GM19035 (cell line): ENCODE measurements around the gene MTHFD1L.
"Not testable (repeated sequence)": the region's sequence is repeated elsewhere in the genome, so short reads cannot be mapped to it uniquely, and the experiment has no call there.

Experiments
- ATAC-seq: cut with Tn5 transposase; IDR thresholded peaks from one replicate; pipeline ENCODE4 v1.9.1; 2021; ENCODE audit not compliant: unreplicated experiment

MTHFD1L gene

GRCh38 chr6:151063842-151064647, 198.5 kb downstream of the MTHFD1L start:
- no peak for ATAC-seq

- ATAC-seq: no peak
Observed at GRCh38 chr6:151065027-151065815, 199.7 kb downstream of the MTHFD1L start.

- ATAC-seq: no peak
Observed at GRCh38 chr6:151067684-151068596, 202.4 kb downstream of the MTHFD1L start.

GRCh38 chr6:151068761-151069312, 203.3 kb downstream of the MTHFD1L start:
- no peak for ATAC-seq

DNA sequence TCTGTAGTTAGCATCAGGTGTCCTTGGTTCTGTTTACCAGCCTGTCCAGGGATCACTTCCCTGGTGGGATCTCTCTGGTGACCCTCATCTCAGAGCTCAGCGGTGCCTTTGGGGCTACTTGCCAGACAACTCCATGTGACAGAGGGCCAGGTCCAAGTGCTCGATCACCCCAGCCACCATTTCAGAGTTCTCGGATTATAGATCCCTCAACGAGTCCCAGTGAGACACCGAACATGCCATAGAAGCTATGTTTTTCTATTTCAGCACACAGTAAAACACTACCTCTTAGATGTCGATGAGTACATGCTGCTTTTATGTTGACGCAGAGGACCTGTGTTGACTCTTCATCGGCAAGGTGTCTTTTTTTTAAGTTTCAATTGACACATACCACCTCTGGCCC, 204.1 kb downstream of the MTHFD1L start:
- no peak for ATAC-seq

DNA sequence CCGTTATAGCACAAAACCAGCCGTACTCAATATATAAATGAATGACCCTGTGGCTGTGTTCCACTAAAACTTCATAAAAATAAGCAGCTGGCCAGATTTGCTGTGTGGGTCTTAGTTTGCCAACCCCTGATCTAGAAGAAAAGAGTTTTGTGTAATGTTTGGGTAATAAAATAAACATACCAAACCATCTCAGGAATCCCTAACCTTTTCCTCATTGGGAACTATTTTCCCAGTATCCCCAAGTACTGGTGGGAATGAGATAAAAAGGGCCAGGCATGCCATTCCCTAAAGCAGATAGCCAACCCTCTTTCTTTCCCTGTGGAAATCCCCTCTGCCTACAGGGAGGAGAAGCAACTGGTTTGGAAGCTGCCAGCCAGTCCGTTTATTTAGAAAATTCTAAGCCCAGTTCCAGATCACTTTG, 205.1 kb downstream of the MTHFD1L start:
- ATAC-seq: no peak

DNA sequence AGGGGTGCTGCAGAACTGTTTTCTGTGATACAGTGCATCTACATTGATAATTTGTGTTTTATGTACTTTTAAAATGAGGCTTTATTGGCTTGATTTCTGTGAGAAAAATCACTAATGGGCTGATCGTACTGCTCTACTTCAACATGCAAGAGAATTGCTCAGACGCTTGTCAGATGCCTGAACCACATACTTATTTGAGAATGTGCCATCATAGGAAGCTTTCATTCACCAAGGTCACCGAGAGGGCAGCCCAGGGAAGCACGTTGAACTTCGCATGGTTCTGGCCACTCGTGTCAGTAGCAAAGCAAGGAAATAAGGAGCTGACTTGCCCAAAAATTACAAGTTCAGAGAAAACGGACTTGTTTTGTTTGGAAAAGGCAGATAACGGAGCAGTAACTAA, 205.8 kb downstream of the MTHFD1L start:
- no peak for ATAC-seq

DNA sequence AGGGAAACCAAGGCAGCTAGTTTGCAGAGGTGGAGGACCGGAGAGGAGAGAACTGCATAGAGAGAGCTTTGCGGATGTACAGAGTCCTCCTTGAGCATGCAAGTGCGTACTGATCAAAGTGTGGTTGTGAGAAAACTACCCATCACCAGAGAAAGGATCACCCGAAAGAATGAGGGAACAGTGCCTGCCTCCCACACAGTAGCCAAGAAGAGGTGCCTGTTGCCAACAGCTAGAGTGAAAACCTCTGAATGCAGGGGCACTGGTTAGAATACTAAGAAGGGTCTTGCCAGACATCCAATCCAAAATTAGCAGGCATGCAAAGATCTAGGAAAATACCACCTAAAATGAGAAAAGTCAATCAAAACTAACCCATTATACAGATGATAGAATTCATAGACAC, 207.6 kb downstream of the MTHFD1L start:
- ATAC-seq: no peak

GRCh38 chr6:151073701-151074100, 208.2 kb downstream of the MTHFD1L start:
- no peak for ATAC-seq

GRCh38 chr6:151075005-151075404, 209.5 kb downstream of the MTHFD1L start:
- no peak for ATAC-seq

DNA sequence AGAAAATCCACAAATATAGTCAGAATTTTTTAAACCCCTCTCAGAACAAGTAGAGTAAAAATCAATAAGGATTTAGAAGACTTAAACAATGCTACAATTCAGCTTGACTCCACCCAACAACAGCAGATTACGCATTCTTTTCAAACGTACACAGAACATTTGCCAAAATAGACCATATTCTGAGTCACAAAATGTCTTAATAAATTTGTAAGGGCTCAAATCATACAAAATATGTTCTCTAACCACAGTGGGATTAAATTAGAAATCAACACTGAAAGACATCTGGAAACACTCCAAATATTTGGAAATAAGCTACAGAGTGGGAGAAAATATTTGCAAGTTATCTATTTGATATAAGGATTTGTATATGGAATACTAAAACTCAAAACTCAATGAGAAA, 210.0 kb downstream of the MTHFD1L start:
- no peak for ATAC-seq

DNA sequence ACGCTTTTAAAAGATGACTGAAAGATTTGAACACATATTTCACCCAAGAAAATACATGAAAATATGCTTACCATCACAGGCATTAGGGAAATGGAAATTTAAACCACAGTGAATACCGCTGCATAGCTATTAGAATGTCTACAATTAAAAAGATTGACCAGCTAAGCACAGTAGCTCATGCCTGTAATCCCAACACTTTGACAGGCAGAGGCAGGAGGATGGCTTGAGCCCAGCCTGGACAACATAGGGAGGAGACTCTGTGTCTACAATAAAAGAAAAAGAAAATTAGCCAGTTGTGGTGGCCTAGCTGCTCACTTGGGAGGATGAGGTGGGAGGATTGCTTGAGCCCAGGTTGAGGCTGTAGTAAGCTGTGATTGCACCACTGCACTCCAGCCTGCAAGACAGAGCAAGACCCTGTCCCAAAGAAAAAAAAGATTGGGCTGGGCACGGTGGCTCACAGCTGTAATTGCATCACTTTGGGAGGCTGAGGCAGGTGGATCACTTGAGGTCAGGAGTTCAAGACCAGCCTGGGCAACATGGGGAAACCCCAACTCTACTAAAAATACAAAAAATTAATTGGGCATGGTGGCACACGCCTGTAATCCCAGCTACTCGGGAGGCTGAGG, 210.5 kb downstream of the MTHFD1L start:
- no peak for ATAC-seq

DNA sequence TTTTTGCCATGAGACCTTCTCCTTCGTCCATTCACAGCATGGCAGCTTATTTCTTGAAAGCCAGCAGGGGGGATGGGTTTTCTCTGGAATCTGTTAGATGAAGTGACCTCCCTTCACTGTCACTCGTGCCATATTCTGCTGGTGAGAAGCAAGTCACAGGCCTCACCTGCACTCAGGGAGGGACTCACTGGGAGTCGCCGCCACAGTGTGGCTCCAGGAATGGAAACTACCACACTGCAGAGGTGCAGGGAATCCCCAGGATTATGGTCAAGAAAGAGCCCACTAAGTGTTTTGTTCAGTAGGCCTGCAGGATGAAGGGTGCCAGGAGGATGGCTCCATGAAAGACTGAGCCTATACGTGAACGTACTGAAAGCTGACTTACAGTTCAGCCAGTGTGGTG, 213.2 kb downstream of the MTHFD1L start:
- no peak for ATAC-seq

- no peak for ATAC-seq
Observed at GRCh38 chr6:151081656-151082055, 216.2 kb downstream of the MTHFD1L start.

GRCh38 chr6:151082079-151082478, 216.6 kb downstream of the MTHFD1L start:
- no peak for ATAC-seq

GRCh38 chr6:151084275-151084674, 218.8 kb downstream of the MTHFD1L start:
- ATAC-seq: no peak

- ATAC-seq: not testable (repeated sequence)
Observed at GRCh38 chr6:151087055-151087454, 221.6 kb downstream of the MTHFD1L start.

- ATAC-seq: no peak
Observed at GRCh38 chr6:151087861-151088598, 222.5 kb downstream of the MTHFD1L start.

DNA sequence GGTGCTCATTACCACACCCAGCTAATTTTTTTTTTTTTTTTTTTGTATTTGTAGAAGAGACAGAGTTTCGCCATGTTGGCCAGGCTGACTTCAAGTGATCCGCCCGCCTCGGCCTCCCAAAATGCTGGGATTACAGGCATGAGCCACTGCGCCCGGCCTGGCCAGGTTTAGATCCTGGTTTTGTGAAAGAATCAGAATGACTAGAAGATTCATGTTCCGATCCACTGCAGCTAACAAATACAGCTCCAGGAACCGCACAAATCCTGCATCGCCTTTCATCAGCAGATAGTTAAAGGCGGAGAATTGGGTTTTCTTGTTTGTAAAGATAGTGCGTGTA, 223.1 kb downstream of the MTHFD1L start:
- no peak for ATAC-seq

- no peak for ATAC-seq
Observed at GRCh38 chr6:151088963-151089362, 223.5 kb downstream of the MTHFD1L start.
